IPS-20b (cell line): ENCODE measurements around the gene ANO4.

Experiments used
- H3K27ac ChIP-seq: one replicate; pipeline ENCODE4 v1.5.1; 2013; ENCODE audit warnings: low read length
- H3K27me3 ChIP-seq: 2 replicates; pipeline ENCODE4 v1.6.1; 2013; ENCODE audit warnings: mild to moderate bottlenecking, low read length, inconsistent platforms; ENCODE audit not compliant: insufficient read depth
- H3K36me3 ChIP-seq: 2 replicates; pipeline ENCODE4 v1.6.1; 2013; ENCODE audit warnings: low read depth, mild to moderate bottlenecking, inconsistent platforms, low read length, moderate library complexity; ENCODE audit not compliant: insufficient read depth
- H3K4me1 ChIP-seq: 2 replicates; pipeline ENCODE4 v1.6.1; 2013; ENCODE audit warnings: mild to moderate bottlenecking, control low read depth, inconsistent platforms, low read length, moderate library complexity; ENCODE audit not compliant: insufficient read depth
- H3K4me3 ChIP-seq: 2 replicates; pipeline ENCODE4 v1.5.1; 2013; ENCODE audit warnings: mild to moderate bottlenecking, low read length, inconsistent platforms
- H3K9ac ChIP-seq: 2 replicates; pipeline ENCODE4 v1.6.1; 2013; ENCODE audit warnings: low read depth, mild to moderate bottlenecking, inconsistent platforms, low read length, moderate library complexity
- H3K9me3 ChIP-seq: 2 replicates; pipeline ENCODE4 v1.6.1; 2013; ENCODE audit warnings: mild to moderate bottlenecking, low read depth, low read length, inconsistent platforms; ENCODE audit not compliant: insufficient read depth

ANO4 gene

GRCh38 chr12:100794441-100795173 lies at the start of gene ANO4:
ANO4 (plus strand) TSS chr12:100794776; CDS start chr12:100901786, 107,010 bp downstream.
- Histone ChIP-seq H3K9me3 (no peaks in the 10 kb centered on the region), H3K4me3 (peak within 1 kb of the TSS; percentile 58; the same call in 1 of the 2 replicates), H3K27me3 (peaks cover 13% of the 10 kb centered on the region; the same call in 1 of the 2 replicates)

GRCh38 chr12:100745378-100746071 lies 49.1 kb upstream of the ANO4 start:
- Histone ChIP-seq H3K36me3 (no peaks in the 10 kb centered on the region), H3K9ac (no peak overlapping the region), H3K4me3 (no peak overlapping the region), H3K27me3 (no peaks in the 10 kb centered on the region), H3K9me3 (no peaks in the 10 kb centered on the region), H3K27ac (no peak overlapping the region), H3K4me1 (no peaks in the 10 kb centered on the region)

More at GRCh38 chr12:100794441-100795173, at the start of gene ANO4:
- Histone ChIP-seq H3K36me3 (no peaks in the 10 kb centered on the region), H3K9ac (no peak within 1 kb of the TSS), H3K27ac (no peak within 1 kb of the TSS), H3K4me1 (peaks cover 49% of the 10 kb centered on the region)

- Histone ChIP-seq H3K27ac (no peak overlapping the region), H3K36me3 (no peaks in the 10 kb centered on the region), H3K4me3 (no peak overlapping the region), H3K27me3 (no peaks in the 10 kb centered on the region), H3K9ac (no peak overlapping the region), H3K9me3 (no peaks in the 10 kb centered on the region), H3K4me1 (no peaks in the 10 kb centered on the region)
Observed at GRCh38 chr12:100752841-100753240, 41.7 kb upstream of the ANO4 start.

GRCh38 chr12:100753837-100754236 lies 40.7 kb upstream of the ANO4 start:
- H3K4me3 ChIP-seq, result no peak overlapping the region
- no peak overlapping the region for H3K27ac ChIP-seq
- no peak overlapping the region for H3K9ac ChIP-seq
- no peaks in the 10 kb centered on the region for H3K9me3 ChIP-seq
- H3K36me3 ChIP-seq, result no peaks in the 10 kb centered on the region
- no peaks in the 10 kb centered on the region for H3K27me3 ChIP-seq
- no peaks in the 10 kb centered on the region for H3K4me1 ChIP-seq

- H3K9ac ChIP-seq, result no peak overlapping the region
- H3K36me3 ChIP-seq, result no peaks in the 10 kb centered on the region
- no peaks in the 10 kb centered on the region for H3K27me3 ChIP-seq
- H3K4me3 ChIP-seq, result no peak overlapping the region
- H3K9me3 ChIP-seq, result no peaks in the 10 kb centered on the region
- H3K4me1 ChIP-seq, result no peaks in the 10 kb centered on the region
- no peak overlapping the region for H3K27ac ChIP-seq
Observed at GRCh38 chr12:100755186-100755585, 39.4 kb upstream of the ANO4 start.

GRCh38 chr12:100758083-100758482 lies 36.5 kb upstream of the ANO4 start:
- no peak overlapping the region for H3K27ac ChIP-seq

GRCh38 chr12:100767371-100767770 lies 27.2 kb upstream of the ANO4 start:
- no peak overlapping the region for H3K27ac ChIP-seq
- H3K36me3 ChIP-seq, result no peaks in the 10 kb centered on the region
- no peaks in the 10 kb centered on the region for H3K9me3 ChIP-seq

More at GRCh38 chr12:100758083-100758482, 36.5 kb upstream of the ANO4 start:
- Histone ChIP-seq H3K36me3 (no peaks in the 10 kb centered on the region), H3K9me3 (no peaks in the 10 kb centered on the region), H3K4me3 (no peak overlapping the region), H3K27me3 (no peaks in the 10 kb centered on the region), H3K9ac (no peak overlapping the region), H3K4me1 (no peaks in the 10 kb centered on the region)

GRCh38 chr12:100767950-100768349 lies 26.6 kb upstream of the ANO4 start:
- Histone ChIP-seq H3K36me3 (no peaks in the 10 kb centered on the region), H3K4me1 (no peaks in the 10 kb centered on the region), H3K4me3 (no peak overlapping the region), H3K27me3 (no peaks in the 10 kb centered on the region), H3K9ac (no peak overlapping the region), H3K9me3 (no peaks in the 10 kb centered on the region), H3K27ac (no peak overlapping the region)

More at GRCh38 chr12:100767371-100767770, 27.2 kb upstream of the ANO4 start:
- Histone ChIP-seq H3K27me3 (no peaks in the 10 kb centered on the region), H3K4me3 (no peak overlapping the region), H3K4me1 (no peaks in the 10 kb centered on the region), H3K9ac (no peak overlapping the region)

- H3K27ac ChIP-seq, result no peak overlapping the region
- peaks cover 20% of the 10 kb centered on the region for H3K4me1 ChIP-seq
- H3K9ac ChIP-seq, result no peak overlapping the region
- no peaks in the 10 kb centered on the region for H3K27me3 ChIP-seq
- H3K36me3 ChIP-seq, result no peaks in the 10 kb centered on the region
- H3K9me3 ChIP-seq, result no peaks in the 10 kb centered on the region
- no peak overlapping the region for H3K4me3 ChIP-seq
Observed at GRCh38 chr12:100778967-100779590, 15.5 kb upstream of the ANO4 start.

GRCh38 chr12:100789146-100789545 lies 5.4 kb upstream of the ANO4 start:
- Histone ChIP-seq H3K4me1 (peaks cover 16% of the 10 kb centered on the region), H3K27me3 (no peaks in the 10 kb centered on the region), H3K36me3 (no peaks in the 10 kb centered on the region), H3K27ac (no peak overlapping the region), H3K9me3 (no peaks in the 10 kb centered on the region), H3K4me3 (no peak overlapping the region), H3K9ac (no peak overlapping the region)

GRCh38 chr12:100789975-100790374 lies 4.6 kb upstream of the ANO4 start:
- Histone ChIP-seq H3K27ac (no peak overlapping the region), H3K4me3 (no peak overlapping the region), H3K9ac (no peak overlapping the region)

More at GRCh38 chr12:100789975-100790374, 4.6 kb upstream of the ANO4 start:
- Histone ChIP-seq H3K27me3 (peaks cover under 1% of the 10 kb centered on the region; the same call in 1 of the 2 replicates), H3K36me3 (no peaks in the 10 kb centered on the region), H3K9me3 (no peaks in the 10 kb centered on the region), H3K4me1 (peaks cover 21% of the 10 kb centered on the region)
